IPS-18a (cell line): ENCODE data around the gene SARM1.

Experiments used
- H3K27ac ChIP-seq: one replicate; pipeline ENCODE4 v1.5.1; 2013; ENCODE audit warnings: low read length
- H3K27me3 ChIP-seq: one replicate; pipeline ENCODE4 v1.6.1; 2013; ENCODE audit warnings: mild to moderate bottlenecking, low read length; ENCODE audit not compliant: control insufficient read depth, insufficient read depth
- H3K36me3 ChIP-seq: one replicate; pipeline ENCODE4 v1.6.1; 2013; ENCODE audit warnings: low read depth, low read length; ENCODE audit not compliant: control insufficient read depth
- H3K4me1 ChIP-seq: one replicate; pipeline ENCODE4 v1.6.1; 2013; ENCODE audit warnings: low read depth, low read length; ENCODE audit not compliant: control insufficient read depth
- H3K4me3 ChIP-seq: one replicate; pipeline ENCODE4 v1.5.1; 2013; ENCODE audit warnings: low read length
- H3K9ac ChIP-seq: one replicate; pipeline ENCODE4 v1.6.1; 2013; ENCODE audit warnings: mild to moderate bottlenecking, low read length, moderate library complexity
- H3K9me3 ChIP-seq: one replicate; pipeline ENCODE4 v1.6.1; 2013; ENCODE audit warnings: low read depth, low read length; ENCODE audit not compliant: control insufficient read depth

The SARM1 gene

GRCh38 chr17:28372203-28372944 is 880 bp downstream of the SARM1 start:
- peaks cover 12% of the 10 kb centered on the region for H3K4me1 ChIP-seq
- peak overlapping the region; percentile 41 for H3K9ac ChIP-seq
- H3K27ac ChIP-seq: no peak overlapping the region
- no peaks in the 10 kb centered on the region for H3K36me3 ChIP-seq
- peaks cover 19% of the 10 kb centered on the region for H3K27me3 ChIP-seq
- H3K4me3 ChIP-seq: peak overlapping the region; percentile 67
- no peaks in the 10 kb centered on the region for H3K9me3 ChIP-seq

- Histone ChIP-seq H3K27ac (no peak overlapping the region), H3K4me3 (peak overlapping the region; percentile 67), H3K4me1 (peaks cover 12% of the 10 kb centered on the region), H3K9ac (no peak overlapping the region), H3K9me3 (no peaks in the 10 kb centered on the region), H3K36me3 (no peaks in the 10 kb centered on the region), H3K27me3 (peaks cover 19% of the 10 kb centered on the region)
Observed at GRCh38 chr17:28372945-28373274, 1.4 kb downstream of the SARM1 start.

GRCh38 chr17:28379814-28380801 is 8.6 kb downstream of the SARM1 start:
- Histone ChIP-seq H3K36me3 (no peaks in the 10 kb centered on the region), H3K4me3 (no peak overlapping the region), H3K9ac (no peak overlapping the region), H3K9me3 (no peaks in the 10 kb centered on the region), H3K27ac (no peak overlapping the region), H3K4me1 (no peaks in the 10 kb centered on the region), H3K27me3 (peaks cover 49% of the 10 kb centered on the region)

- no peak overlapping the region for H3K4me3 ChIP-seq
- H3K9ac ChIP-seq: no peak overlapping the region
- peaks cover 61% of the 10 kb centered on the region for H3K27me3 ChIP-seq
Observed at GRCh38 chr17:28381141-28381825, 9.8 kb downstream of the SARM1 start.

GRCh38 chr17:28384281-28385036 is 13.0 kb downstream of the SARM1 start:
- Histone ChIP-seq H3K4me3 (peak overlapping the region; percentile 80), H3K9ac (peak overlapping the region; percentile 9), H3K27ac (no peak overlapping the region), H3K4me1 (no peaks in the 10 kb centered on the region), H3K27me3 (peaks cover 61% of the 10 kb centered on the region), H3K36me3 (peaks cover 3% of the 10 kb centered on the region), H3K9me3 (no peaks in the 10 kb centered on the region)

More at GRCh38 chr17:28381141-28381825, 9.8 kb downstream of the SARM1 start:
- Histone ChIP-seq H3K4me1 (no peaks in the 10 kb centered on the region), H3K9me3 (no peaks in the 10 kb centered on the region), H3K27ac (no peak overlapping the region), H3K36me3 (no peaks in the 10 kb centered on the region)

- Histone ChIP-seq H3K9me3 (no peaks in the 10 kb centered on the region), H3K27ac (no peak overlapping the region), H3K36me3 (peaks cover 3% of the 10 kb centered on the region), H3K4me1 (no peaks in the 10 kb centered on the region), H3K4me3 (peak overlapping the region; percentile 80), H3K27me3 (peaks cover 61% of the 10 kb centered on the region), H3K9ac (peak overlapping the region; percentile 9)
Observed at GRCh38 chr17:28385037-28385400, 13.5 kb downstream of the SARM1 start.

- no peak overlapping the region for H3K4me3 ChIP-seq
- H3K27ac ChIP-seq: no peak overlapping the region
Observed at GRCh38 chr17:28385406-28385805, 13.9 kb downstream of the SARM1 start.

GRCh38 chr17:28386391-28386790 is 14.9 kb downstream of the SARM1 start:
- peaks cover 8% of the 10 kb centered on the region for H3K36me3 ChIP-seq

More at GRCh38 chr17:28385406-28385805, 13.9 kb downstream of the SARM1 start:
- no peaks in the 10 kb centered on the region for H3K4me1 ChIP-seq
- no peaks in the 10 kb centered on the region for H3K9me3 ChIP-seq
- peaks cover 3% of the 10 kb centered on the region for H3K36me3 ChIP-seq
- peaks cover 57% of the 10 kb centered on the region for H3K27me3 ChIP-seq
- H3K9ac ChIP-seq: no peak overlapping the region

GRCh38 chr17:28388106-28388505 is 16.6 kb downstream of the SARM1 start:
- no peak overlapping the region for H3K9ac ChIP-seq
- H3K27ac ChIP-seq: no peak overlapping the region
- H3K27me3 ChIP-seq: peaks cover 32% of the 10 kb centered on the region
- no peaks in the 10 kb centered on the region for H3K9me3 ChIP-seq
- H3K4me3 ChIP-seq: no peak overlapping the region
- no peaks in the 10 kb centered on the region for H3K4me1 ChIP-seq
- H3K36me3 ChIP-seq: peaks cover 8% of the 10 kb centered on the region

More at GRCh38 chr17:28386391-28386790, 14.9 kb downstream of the SARM1 start:
- Histone ChIP-seq H3K9me3 (no peaks in the 10 kb centered on the region), H3K9ac (no peak overlapping the region), H3K4me1 (no peaks in the 10 kb centered on the region), H3K4me3 (no peak overlapping the region), H3K27ac (no peak overlapping the region), H3K27me3 (peaks cover 48% of the 10 kb centered on the region)

GRCh38 chr17:28390141-28390540 is 18.6 kb downstream of the SARM1 start:
- H3K27me3 ChIP-seq: peaks cover 12% of the 10 kb centered on the region
- H3K4me1 ChIP-seq: no peaks in the 10 kb centered on the region
- H3K36me3 ChIP-seq: peaks cover 8% of the 10 kb centered on the region

GRCh38 chr17:28390563-28390962 is 19.1 kb downstream of the SARM1 start:
- Histone ChIP-seq H3K27ac (no peak overlapping the region), H3K4me3 (no peak overlapping the region), H3K27me3 (peaks cover 8% of the 10 kb centered on the region), H3K9me3 (no peaks in the 10 kb centered on the region), H3K4me1 (no peaks in the 10 kb centered on the region), H3K36me3 (peaks cover 8% of the 10 kb centered on the region), H3K9ac (no peak overlapping the region)

More at GRCh38 chr17:28390141-28390540, 18.6 kb downstream of the SARM1 start:
- Histone ChIP-seq H3K27ac (no peak overlapping the region), H3K9ac (no peak overlapping the region), H3K9me3 (no peaks in the 10 kb centered on the region), H3K4me3 (no peak overlapping the region)
